HEK293 (cell line): ENCODE measurements around the gene ITGA2B.
A peak's percentile ranks its signal among the peaks of the same experiment; 100 is the strongest.

Experiments
- GLI4 ChIP-seq: fragments of 450-650 bp; formaldehyde crosslinking; IDR thresholded peaks from 2 replicates; pipeline ENCODE4 v1.5.1; 2016; ENCODE audit warnings: missing biosample characterization, missing genetic modification characterization
- GLIS2 ChIP-seq: fragments of 450-650 bp; formaldehyde crosslinking; IDR thresholded peaks from 2 replicates; pipeline ENCODE4 v1.5.1; 2016; ENCODE audit warnings: missing biosample characterization, missing genetic modification characterization
- HOXA7 ChIP-seq: sonication (generic); formaldehyde crosslinking; IDR thresholded peaks from 2 replicates; pipeline ENCODE4 v1.8.1; 2022; ENCODE audit warnings: missing genetic modification reagents, borderline replicate concordance
- IKZF3 ChIP-seq: fragments of 450-650 bp; IDR thresholded peaks from 2 replicates; pipeline ENCODE4 v1.5.0; 2018; ENCODE audit warnings: missing biosample characterization, mild to moderate bottlenecking, missing genetic modification characterization, moderate library complexity
- INSM2 ChIP-seq: fragments of 450-650 bp; formaldehyde crosslinking; IDR thresholded peaks from 2 replicates; pipeline ENCODE4 v1.5.1; 2016; ENCODE audit warnings: missing biosample characterization, missing genetic modification characterization
- KLF16 ChIP-seq: fragments of 450-650 bp; formaldehyde crosslinking; IDR thresholded peaks from 2 replicates; pipeline ENCODE4 v1.5.1; 2017; ENCODE audit warnings: missing biosample characterization, missing genetic modification characterization
- OVOL3 ChIP-seq: fragments of 450-650 bp; formaldehyde crosslinking; IDR thresholded peaks from 2 replicates; pipeline ENCODE4 v1.5.1; 2016; ENCODE audit warnings: missing biosample characterization, missing genetic modification characterization
- PRDM10 ChIP-seq: fragments of 450-650 bp; formaldehyde crosslinking; IDR thresholded peaks from 2 replicates; pipeline ENCODE4 v1.5.1; 2016; ENCODE audit warnings: missing biosample characterization, missing genetic modification characterization
- RBAK ChIP-seq: fragments of 450-650 bp; formaldehyde crosslinking; IDR thresholded peaks from 2 replicates; pipeline ENCODE4 v1.5.1; 2016; ENCODE audit warnings: missing biosample characterization, missing genetic modification characterization
- YY2 ChIP-seq: fragments of 450-650 bp; formaldehyde crosslinking; IDR thresholded peaks from 2 replicates; pipeline ENCODE4 v1.5.1; 2016; ENCODE audit warnings: missing biosample characterization, missing genetic modification characterization
- ZBTB48 ChIP-seq: fragments of 450-650 bp; formaldehyde crosslinking; IDR thresholded peaks from 2 replicates; pipeline ENCODE4 v1.5.1; 2016; ENCODE audit warnings: missing biosample characterization, missing genetic modification characterization
- ZFP3 ChIP-seq: fragments of 450-650 bp; formaldehyde crosslinking; IDR thresholded peaks from 2 replicates; pipeline ENCODE4 v1.5.1; 2016; ENCODE audit warnings: low read depth, missing biosample characterization, missing genetic modification characterization
- ZFP37 ChIP-seq: fragments of 450-650 bp; formaldehyde crosslinking; IDR thresholded peaks from 2 replicates; pipeline ENCODE4 v1.5.1; 2016; ENCODE audit warnings: missing biosample characterization, missing genetic modification characterization
- ZNF112 ChIP-seq: fragments of 450-650 bp; formaldehyde crosslinking; IDR thresholded peaks from 2 replicates; pipeline ENCODE4 v1.5.0; 2017; ENCODE audit warnings: missing biosample characterization, missing genetic modification characterization
- ZNF19 ChIP-seq: fragments of 450-650 bp; formaldehyde crosslinking; IDR thresholded peaks from 2 replicates; pipeline ENCODE4; 2016; ENCODE audit warnings: missing biosample characterization, missing genetic modification characterization, low read depth
- ZNF202 ChIP-seq: fragments of 450-650 bp; formaldehyde crosslinking; IDR thresholded peaks from 2 replicates; pipeline ENCODE4 v1.5.1; 2016; ENCODE audit warnings: missing biosample characterization, missing genetic modification characterization, borderline replicate concordance
- ZNF223 ChIP-seq: fragments of 450-650 bp; formaldehyde crosslinking; IDR thresholded peaks from 2 replicates; pipeline ENCODE4 v1.5.1; 2016; ENCODE audit warnings: missing biosample characterization, missing genetic modification characterization
- ZNF302 ChIP-seq: fragments of 450-650 bp; formaldehyde crosslinking; IDR thresholded peaks from 2 replicates; pipeline ENCODE4 v1.5.1; 2016; ENCODE audit warnings: missing biosample characterization, missing genetic modification characterization, low read depth
- ZNF324 ChIP-seq: fragments of 450-650 bp; formaldehyde crosslinking; IDR thresholded peaks from 2 replicates; pipeline ENCODE4 v1.5.1; 2016; ENCODE audit warnings: missing biosample characterization, missing genetic modification characterization
- ZNF398 ChIP-seq: fragments of 450-650 bp; formaldehyde crosslinking; IDR thresholded peaks from 2 replicates; pipeline ENCODE4 v1.5.1; 2017; ENCODE audit warnings: missing biosample characterization, missing genetic modification characterization
- ZNF404 ChIP-seq: fragments of 450-650 bp; formaldehyde crosslinking; IDR thresholded peaks from 2 replicates; pipeline ENCODE4 v1.5.1; 2017; ENCODE audit warnings: missing biosample characterization, missing genetic modification characterization
- ZNF433 ChIP-seq: fragments of 450-650 bp; formaldehyde crosslinking; IDR thresholded peaks from 2 replicates; pipeline ENCODE4 v1.5.1; 2016; ENCODE audit warnings: missing biosample characterization, missing genetic modification characterization, low read depth
- ZNF501 ChIP-seq: fragments of 450-650 bp; formaldehyde crosslinking; IDR thresholded peaks from 2 replicates; pipeline ENCODE4 v1.5.1; 2016; ENCODE audit warnings: missing biosample characterization, missing genetic modification characterization
- ZNF518A ChIP-seq: fragments of 450-650 bp; formaldehyde crosslinking; conservative IDR thresholded peaks from 2 replicates; pipeline ENCODE4 v1.5.1; 2016; ENCODE audit warnings: low read depth, missing biosample characterization, missing genetic modification characterization
- ZNF600 ChIP-seq: fragments of 450-650 bp; formaldehyde crosslinking; IDR thresholded peaks from 2 replicates; pipeline ENCODE4 v1.5.1; 2016; ENCODE audit warnings: missing biosample characterization, missing genetic modification characterization
- ZNF692 ChIP-seq: fragments of 450-650 bp; formaldehyde crosslinking; IDR thresholded peaks from 2 replicates; pipeline ENCODE4 v1.5.1; 2016; ENCODE audit warnings: missing biosample characterization, missing genetic modification characterization
- ZNF791 ChIP-seq: fragments of 450-650 bp; formaldehyde crosslinking; IDR thresholded peaks from 2 replicates; pipeline ENCODE4 v1.5.1; 2016; ENCODE audit warnings: missing biosample characterization, missing genetic modification characterization
- ZNF830 ChIP-seq: fragments of 450-650 bp; IDR thresholded peaks from 2 replicates; pipeline ENCODE4 v1.5.0; 2018; ENCODE audit warnings: missing biosample characterization, missing genetic modification characterization, low read depth, mild to moderate bottlenecking, moderate library complexity

The ITGA2B gene

GRCh38 chr17:44360826-44361225 lies 28.6 kb downstream of the ITGA2B start (continued):
- TF ChIP-seq ZNF518A (tag by site-specific recombination) = no peak
- TF ChIP-seq ZNF19 (tag by site-specific recombination) = no peak
- TF ChIP-seq RBAK = no peak
- no peak for TF ChIP-seq ZNF223 (tag by site-specific recombination)
- TF ChIP-seq ZFP37 (tag by site-specific recombination) = no peak
- no peak for TF ChIP-seq ZNF202 (tag by site-specific recombination)
- TF ChIP-seq ZBTB48 (tag by site-specific recombination) = peak; percentile 39; the same call in 1 of the 2 replicates
- TF ChIP-seq ZNF324 (tag by site-specific recombination) = no peak
- TF ChIP-seq ZNF692 = no peak
- no peak for TF ChIP-seq ZNF600
- no peak for TF ChIP-seq ZNF112
- no peak for TF ChIP-seq ZNF501 (tag by site-specific recombination)
- peak; percentile 75 for TF ChIP-seq PRDM10 (tag by site-specific recombination)
- no peak for TF ChIP-seq INSM2 (tag by site-specific recombination)
- TF ChIP-seq GLIS2 (tag by site-specific recombination) = 0 out of 2 replicates have a peak, but pooled peaks have one; percentile 12
- TF ChIP-seq ZNF433 (tag by site-specific recombination) = no peak
- no peak for TF ChIP-seq ZNF404
- TF ChIP-seq IKZF3 (tag by site-specific recombination) = peak; percentile 79
- TF ChIP-seq OVOL3 (tag by site-specific recombination) = no peak
- no peak for TF ChIP-seq GLI4 (tag by site-specific recombination)
- TF ChIP-seq ZNF830 = no peak
- no peak for TF ChIP-seq KLF16
- TF ChIP-seq ZFP3 (tag by site-specific recombination) = no peak
- no peak for TF ChIP-seq ZNF791 (tag by site-specific recombination)
- TF ChIP-seq ZNF302 (tag by site-specific recombination) = no peak
- TF ChIP-seq YY2 (tag by site-specific recombination) = no peak
- no peak for TF ChIP-seq HOXA7 (CRISPR knock-in tag)
- peak; percentile 95 for TF ChIP-seq ZNF398 (tag by site-specific recombination)
